ENCODE measurements around the gene SNX4.
"Not testable (repeated sequence)": the region's sequence is repeated elsewhere in the genome, so short reads cannot be mapped to it uniquely, and the experiment has no call there.

Gene SNX4

DNA sequence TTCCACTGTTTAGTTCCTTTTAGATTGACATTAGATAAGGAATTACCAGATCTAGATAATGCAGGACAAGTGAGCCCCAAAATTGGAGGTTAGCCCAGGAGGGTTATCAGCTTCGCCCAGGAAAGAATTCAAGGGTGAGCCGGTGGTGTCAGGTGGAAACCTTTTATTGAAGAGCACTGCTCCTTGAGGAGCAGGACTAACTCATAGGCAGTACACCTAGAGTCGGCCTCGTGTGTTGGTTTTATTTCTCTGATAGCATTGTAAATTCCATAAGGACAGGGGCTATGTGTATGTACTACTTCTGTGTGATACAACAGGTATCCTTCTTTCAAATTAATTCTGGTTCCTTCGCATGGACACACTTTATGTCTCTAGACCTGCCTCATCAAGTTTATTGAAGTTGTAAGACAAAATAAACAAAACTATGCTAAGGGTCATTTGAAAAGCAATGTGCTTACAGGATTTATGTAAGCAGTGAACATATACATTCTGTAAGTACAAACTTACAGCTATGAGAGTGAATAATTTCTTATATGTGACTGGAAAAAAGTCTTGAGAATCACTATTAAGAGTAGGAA, 57.2 kb downstream of the SNX4 start:
- DNase-seq (ENCODE audit: low spot score) = no peak

DNA sequence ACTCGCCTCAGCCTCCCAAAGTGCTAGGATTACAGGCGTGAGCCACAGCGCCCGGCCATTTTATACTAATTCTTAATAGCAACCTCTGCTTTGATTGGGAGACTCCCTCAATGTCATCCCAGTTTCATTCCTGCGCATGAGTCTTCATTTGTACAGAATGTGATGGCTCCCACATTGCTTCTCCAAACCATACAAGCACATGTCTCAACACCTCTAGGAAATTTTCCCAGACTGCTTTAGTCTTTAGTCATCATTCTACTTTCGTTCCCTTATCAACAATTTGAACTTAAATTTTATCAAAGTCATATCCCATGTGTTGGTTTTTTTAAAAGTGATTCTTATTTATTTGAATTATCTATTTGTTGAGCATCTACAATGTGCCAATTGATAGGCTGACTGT, 58.1 kb downstream of the SNX4 start:
- no peak for DNase-seq (ENCODE audit: low spot score)

DNA sequence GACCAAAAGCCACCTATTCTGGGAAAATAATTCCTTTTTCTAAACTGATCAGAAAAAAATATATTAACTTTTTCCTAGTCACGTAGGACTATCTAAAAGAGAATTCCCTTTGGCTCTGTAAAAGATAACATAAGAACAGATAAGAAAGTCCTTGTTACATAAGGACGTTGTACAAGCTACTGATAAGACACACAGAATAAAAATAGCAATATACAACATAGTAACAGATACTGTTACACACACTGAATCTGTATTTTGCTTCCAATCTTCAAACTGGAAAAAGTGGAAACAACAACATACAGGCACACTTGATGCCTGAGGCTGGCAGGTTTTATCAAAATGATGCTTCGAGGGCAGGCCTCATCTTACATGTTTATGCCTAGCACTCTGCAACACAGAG, 59.8 kb downstream of the SNX4 start:
- no peak for DNase-seq (ENCODE audit: low spot score)

DNA sequence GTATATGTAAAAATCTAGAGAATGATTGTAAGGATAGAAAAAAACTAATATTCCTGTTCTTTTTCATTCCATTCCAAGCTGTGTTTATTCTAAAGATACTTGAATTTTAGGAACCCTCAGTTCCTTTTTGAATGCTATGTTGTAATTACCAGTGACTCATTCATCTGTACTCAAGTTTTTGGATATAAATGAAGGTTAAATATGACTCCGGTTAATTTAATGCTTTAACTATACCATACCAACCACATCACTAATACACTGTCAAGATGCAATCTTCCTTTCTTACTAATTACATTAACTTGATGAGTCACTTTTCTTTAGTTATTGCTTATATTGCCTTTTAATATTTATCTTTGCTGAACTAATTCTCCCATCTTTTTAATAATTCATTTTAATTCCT, 76.1 kb downstream of the SNX4 start:
- no peak for DNase-seq (ENCODE audit: low spot score)

DNA sequence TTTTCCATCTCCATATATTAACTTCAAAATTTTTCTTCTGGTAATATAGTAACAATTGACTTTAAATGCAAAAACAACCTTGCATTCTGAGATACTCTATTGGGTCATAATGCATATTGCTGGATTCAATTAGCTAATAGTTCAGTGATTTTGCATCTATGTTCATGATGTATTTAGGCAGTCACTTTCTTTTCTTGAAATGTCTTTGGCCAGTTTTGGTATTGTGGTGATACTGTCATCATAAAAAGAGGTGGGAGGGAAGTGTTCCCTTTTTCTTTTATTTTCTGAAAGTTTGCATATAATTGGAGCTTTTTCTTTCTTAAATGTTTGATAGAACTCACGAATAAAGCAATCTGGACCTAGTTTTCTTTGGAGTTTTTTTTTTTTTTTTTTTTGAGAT, 77.5 kb downstream of the SNX4 start:
- DNase-seq (ENCODE audit: low spot score) = no peak

DNA sequence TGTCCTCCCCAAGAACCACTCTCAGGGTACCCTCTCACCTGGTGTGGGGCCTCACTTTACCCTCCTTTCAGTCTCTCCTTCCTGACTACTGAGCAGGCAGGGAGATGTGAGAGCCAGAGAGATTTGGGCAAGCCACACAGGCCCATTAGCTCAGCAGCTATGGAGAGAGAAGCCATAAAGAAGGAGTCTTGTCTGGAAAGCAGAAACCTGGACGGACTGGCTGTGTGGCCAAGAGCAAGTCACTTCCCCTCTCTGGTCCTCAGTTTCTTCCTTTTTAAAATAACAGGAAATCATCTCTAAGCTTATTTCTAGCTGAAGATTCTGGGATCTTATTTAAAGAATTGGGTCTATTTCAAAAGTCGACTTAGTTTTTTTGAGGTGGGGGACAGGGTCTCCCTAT, 79.0 kb downstream of the SNX4 start:
- DNase-seq (ENCODE audit: low spot score) = no peak

DNA sequence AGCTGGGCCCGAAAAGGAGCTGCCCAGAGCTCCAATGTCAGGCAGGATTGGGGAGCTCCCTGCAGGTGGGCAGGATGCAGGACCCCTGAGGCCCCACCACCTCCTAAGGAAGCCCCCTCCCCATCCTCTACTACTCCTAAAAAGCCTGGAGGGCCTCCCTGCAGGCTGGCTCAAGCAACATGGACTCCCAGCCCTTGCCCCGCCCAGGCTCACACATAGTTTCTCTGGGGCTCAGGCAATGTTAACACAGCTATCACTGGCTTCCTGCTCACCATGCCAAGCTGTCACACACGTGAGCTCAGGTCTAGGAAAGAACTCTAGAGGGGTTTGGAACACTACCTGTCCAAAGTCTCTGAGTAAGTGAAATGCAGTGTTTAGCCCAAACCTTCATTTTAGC, 79.4 kb downstream of the SNX4 start:
- no peak for DNase-seq (ENCODE audit: low spot score)

DNA sequence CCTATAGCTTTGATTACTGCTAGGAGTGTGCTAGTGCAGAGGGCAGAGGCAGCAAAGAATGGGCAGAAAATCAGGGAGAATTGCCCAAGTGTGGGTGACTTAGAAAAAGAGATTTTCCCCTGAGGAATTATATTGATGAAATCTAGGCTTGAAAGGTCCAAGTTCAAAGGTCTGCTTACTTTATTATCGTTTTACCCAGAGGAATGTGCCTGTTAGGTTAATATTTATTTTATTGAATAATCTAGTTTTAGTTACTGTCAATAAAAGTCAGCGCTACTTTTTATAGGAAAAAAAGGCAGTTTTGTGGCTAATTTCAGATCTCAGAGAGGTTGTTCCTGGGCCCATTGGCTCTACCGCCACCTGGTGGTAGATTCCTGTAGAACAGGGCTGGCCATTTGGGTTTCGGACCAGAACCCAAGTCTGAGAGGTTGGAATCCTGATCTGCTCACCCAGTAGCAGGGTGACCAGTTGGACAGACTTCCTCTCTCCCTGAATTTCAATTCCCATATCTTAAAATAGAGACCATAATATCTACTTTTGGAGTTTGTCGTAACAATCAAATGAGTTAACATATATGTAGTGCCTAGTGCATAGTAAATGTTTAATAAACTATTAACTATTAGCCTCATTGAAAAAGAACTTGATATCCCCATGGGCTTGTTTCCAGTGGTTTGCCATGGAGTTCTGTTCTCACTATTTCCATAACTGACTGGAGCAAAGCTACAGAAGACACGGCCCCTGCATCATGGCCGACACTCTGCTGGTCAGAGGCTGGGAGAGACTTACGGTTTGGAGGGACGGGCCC, 82.2 kb downstream of the SNX4 start:
- peak; percentile 29 for DNase-seq (ENCODE audit: low spot score)

DNA sequence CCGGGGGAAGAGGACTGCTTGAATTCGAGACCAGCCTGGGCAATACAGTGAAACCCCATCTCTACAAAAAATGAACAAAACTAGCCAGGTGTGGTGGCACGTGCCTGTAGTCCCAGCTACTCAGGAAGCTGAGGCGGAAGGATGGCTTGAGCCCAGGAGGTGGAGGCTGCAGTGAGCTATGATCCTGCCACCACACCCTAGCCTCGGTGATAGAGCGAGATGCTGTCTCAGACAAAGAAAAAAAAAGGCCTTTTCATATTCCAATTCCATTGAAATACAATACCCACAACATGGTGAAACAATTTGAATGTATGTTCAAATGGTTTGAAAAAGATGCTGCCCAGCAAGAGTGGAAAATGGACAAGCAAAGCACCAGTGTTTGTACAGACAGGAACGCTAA, 83.1 kb downstream of the SNX4 start:
- no peak for DNase-seq (ENCODE audit: low spot score)

DNA sequence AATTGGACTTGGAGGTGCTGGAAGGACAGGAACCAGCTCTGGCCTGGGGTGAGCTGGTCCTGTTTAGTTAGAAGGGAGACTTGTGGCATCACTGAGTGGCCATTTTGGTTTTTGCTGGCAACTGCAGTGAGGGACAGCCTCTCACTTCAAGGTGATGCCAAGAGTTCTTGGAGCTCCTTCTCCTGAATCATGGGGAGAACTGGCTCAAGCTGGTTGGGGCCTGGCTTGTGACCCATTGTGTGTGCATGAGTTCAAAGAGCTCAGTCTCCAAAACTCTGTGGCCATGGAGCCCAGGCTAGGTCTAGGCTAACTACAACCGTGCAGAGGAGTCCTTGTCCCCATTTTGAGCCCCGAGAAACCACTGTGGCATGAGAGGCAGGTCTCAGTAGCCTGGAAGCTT, 84.8 kb downstream of the SNX4 start:
- DNase-seq (ENCODE audit: low spot score) = no peak

DNA sequence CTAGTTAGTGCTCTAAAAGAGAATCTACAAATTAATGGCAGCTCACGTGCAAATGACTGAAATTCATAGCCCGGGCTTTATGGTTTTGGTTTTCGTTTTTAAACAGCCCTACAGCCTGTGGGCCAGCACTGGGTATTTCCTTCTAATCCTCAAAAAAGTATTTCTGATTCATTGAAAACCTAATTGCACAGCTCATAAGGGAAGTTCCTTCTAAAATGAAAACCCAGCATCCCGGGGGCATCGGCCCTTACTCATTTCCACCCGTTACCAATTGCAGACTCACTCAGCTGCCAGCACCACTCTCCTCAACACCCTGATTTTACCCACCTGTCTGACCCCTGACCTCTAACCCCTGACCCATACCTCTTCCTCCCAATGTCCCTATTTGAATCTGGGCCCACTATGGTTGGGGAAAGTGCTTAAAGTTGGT, 85.4 kb downstream of the SNX4 start:
- DNase-seq (ENCODE audit: low spot score) = no peak

DNA sequence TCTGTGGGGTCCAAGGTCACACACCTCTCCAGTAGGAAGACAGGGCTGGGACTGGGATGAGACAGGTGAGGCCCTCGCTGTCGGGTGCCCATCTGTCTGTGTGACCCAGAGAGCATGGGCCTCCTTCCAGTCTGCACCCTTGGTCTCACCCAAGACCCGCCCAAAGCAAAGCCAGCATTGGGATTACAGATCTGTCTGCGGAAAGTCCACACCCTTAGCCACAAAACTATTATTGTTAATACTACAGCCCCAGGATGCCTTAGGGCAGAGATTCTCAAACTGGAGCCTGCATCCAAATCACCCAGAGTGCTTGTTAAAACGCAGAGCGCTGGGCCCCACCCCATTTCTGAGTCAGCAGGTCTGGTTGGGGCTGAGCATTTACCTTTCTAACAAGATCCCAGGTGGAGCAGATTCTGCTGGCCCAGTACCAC, 86.4 kb downstream of the SNX4 start:
- no peak for DNase-seq (ENCODE audit: low spot score)

DNA sequence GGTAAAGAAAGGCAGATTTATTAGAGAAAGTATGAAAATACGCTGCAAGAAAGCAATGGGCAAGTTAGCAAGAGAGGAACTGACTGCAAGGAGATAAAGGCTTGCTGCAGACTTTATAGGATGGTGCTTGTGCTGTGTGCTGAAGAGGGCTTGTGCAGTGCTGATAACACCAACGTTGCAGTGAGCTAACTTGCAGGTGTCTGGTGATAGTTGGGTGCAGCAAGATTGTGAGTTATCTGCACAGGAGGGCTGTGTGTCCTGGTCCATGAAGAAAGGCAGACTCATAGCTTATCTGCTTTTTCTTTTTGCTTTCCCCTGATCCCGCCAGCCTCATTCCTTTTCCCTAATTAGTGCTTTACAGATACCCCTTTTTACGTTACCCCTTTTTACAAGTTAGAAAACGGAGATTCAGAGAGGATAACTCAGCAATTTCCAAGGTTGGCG, 86.9 kb downstream of the SNX4 start:
- no peak for DNase-seq (ENCODE audit: low spot score)

DNA sequence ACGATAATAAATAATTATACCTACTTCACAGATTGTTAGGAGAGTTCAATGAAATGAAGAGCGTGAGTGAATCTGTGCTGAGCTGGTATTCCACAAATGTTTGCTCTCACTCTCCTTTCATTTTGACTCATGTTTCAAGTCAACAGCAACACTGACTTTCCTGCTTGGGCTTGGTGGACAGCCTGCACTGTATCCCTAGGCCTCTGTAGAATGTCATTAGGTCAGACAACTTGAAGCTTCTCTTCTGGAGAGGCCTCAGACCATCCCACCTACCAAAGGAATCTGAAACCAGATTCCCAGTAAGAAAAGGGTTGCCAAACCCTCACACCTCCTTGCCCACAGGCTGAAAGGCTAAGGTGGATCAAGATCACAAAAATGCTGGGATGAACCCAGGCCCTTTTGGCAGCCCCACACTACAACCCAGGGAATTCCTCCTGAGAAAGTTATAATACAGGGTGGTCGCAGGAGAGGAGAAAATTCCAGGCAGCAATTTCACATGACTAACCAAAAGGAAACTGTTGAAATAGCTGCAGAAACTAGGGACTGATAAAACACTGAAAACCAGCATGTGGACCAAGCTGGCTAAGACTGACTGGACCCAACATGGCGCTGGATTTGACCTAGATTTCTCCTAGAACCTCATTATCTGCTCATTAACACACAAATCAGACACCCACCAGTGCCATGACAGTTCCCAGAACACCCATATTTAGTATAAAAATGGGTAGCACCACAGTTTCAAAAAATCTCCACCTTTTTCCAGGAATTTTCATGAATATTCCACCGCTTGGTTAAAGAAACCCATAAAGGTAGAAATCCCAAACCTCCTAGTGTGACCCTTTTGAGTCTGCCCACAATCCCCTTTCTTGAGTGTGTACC, 87.9 kb downstream of the SNX4 start:
- DNase-seq (ENCODE audit: low spot score) = no peak

DNA sequence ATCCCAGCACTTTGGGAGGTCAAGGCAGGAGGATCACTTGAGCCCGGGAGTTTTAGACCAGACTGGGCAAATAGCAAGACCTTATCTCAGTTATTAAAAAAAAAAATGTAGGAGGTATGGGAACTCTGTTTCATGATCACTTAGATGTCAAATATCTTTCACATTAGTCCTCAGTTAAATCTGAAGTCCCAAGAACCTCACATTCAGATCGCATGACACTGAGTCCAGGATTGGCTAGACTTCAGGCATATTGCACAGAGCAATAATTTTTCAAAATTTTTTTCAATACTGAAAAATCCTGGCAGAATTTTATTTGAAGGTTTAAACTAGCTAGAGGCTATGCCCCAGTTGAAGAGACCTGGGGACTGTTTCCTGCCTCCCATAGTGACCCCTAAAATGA, 88.6 kb downstream of the SNX4 start:
- no peak for DNase-seq (ENCODE audit: low spot score)

DNA sequence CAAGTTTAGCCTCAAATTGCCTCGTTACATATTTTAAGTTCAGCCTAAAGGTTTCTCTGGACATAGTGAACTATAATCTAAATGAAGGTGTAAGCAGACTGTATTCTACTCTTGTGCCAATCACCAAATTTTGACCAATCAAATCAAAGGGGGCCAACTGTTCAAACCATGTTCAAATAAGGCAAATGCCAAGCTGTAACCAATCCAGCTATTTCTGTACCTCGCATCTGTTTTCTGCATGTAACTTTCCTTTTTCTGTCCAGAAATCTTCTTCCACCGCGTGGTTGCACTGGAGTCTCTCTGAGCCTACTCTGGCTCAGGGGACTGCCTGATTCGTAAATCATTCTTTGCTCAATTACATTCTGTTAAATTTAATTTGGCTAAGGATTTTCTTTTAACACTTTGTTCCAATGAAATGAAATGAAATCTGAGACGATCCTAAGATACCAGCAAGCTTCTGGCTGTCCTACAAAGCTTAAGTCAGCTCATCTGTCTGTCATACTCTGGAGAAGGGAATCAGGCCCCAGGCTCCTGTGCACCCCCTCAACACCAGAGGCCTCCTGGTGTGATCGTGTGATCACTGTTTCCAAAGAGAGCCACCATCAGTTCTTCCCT, 91.7 kb downstream of the SNX4 start:
- DNase-seq (ENCODE audit: low spot score) = peak; percentile 85

DNA sequence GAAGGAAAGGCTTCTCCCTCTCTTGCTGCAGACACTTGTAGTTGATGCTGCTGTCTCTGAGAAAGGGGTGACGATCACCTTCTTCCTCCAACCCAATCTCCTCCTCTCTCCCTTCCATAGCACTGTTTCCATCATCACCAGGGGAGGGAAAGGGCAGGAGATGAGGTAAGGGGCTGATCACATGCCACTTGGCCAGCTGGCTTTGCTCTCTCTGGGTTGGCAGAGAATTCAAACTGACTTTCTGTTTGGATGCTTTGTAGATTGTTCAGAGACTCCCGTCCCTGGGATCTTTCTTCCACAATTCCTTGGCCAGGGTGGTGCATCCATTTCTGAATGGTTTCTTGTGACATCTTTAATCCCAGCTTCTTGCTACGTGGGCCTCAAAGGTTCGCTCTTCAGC, 101.7 kb downstream of the SNX4 start:
- no peak for DNase-seq (ENCODE audit: low spot score)

DNA sequence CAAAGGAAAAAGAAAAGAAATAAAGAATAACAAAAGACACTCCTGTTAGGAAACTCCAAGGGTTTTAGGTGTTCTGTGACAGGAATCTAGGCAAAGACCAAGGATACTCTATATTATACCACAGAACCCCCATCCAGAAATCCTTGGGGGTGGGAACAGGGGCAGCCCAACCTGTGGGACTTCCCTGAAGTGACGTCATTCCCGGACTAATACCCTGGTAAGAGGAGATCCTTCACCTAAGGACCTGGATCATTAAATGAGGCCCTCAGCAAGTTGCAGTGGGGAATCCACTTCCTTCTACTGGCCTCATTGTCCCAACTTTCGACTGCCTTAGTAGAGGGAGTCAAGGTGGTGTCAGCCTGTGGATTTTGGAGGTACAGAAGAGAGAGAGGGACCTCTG, 103.8 kb downstream of the SNX4 start:
- no peak for DNase-seq (ENCODE audit: low spot score)

DNA sequence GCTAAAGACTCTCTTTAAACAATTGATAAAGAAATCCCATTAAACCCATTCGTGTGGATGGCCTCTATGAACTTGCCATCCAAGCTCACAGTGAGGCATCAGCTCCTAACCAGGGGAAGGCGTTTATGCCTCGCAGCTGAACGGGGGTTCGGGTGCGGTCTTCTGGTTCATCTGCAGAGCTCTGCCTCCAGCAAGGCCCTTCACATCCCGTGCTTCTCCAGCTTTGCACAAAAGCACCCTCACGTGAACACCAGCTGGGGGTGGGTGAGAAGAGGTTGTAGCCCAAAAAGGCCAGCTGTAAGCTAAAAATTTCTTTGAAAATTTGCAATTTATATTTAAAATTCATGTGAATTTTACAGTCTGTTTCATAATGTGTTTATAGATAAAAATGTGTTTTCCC, 105.3 kb downstream of the SNX4 start:
- no peak for DNase-seq (ENCODE audit: low spot score)

DNA sequence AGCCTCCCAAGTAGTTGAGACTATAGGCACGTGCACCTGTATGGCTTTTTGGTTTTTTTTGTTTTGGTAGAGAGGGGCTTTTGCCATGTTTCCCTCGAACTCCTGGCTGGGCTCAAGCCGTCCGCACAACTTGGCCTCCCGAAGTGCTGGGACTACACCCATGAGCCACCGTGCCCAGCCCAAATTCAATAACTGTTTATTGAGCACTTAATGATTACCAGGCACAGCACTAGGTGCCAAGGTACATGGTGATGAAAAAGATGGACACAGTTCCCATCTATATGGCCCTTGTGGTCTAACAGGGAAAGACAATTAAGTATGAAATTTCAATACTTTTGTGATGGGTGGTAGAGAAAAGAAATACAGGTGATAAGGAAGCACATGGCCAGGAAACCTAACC, 109.1 kb downstream of the SNX4 start:
- no peak for DNase-seq (ENCODE audit: low spot score)

DNA sequence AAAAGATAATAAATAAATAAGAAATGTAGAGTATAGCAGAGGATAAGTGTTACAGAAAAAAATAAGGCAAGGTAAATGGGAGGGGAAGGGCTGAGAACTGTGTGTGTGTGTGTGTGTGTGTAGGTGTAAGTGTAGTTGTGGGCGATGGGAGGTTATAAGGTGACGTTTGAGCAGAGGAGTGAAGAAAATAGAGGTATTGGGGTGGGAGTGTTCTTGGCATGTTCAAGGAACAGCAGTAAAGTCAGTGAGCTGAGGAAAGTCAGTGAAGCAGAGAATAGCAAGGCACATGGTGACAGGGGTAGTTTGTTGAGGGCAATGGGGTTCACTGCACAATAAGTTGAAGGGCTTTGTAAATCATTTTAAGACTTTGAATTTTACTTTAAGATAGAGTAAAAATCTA, 113.9 kb downstream of the SNX4 start:
- DNase-seq (ENCODE audit: low spot score) = no peak

DNA sequence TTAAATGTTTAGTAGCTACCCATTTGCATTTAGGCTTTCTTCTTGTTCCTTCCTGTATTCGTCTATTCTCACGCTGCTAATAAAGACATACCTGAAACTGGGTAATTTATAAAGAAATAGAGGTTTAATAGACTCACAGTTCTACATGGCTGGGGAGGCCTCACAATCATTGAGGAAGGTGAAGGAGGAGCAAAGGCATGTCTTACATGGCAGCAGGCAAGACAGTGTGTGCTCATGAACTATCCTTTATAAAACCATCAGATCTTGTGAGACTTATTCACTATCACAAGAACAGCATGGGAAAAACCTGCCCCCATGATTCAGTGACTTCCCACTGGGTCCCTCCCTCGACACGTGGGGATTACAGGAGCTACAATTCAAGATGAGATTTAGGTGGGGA, 114.5 kb downstream of the SNX4 start:
- DNase-seq (ENCODE audit: low spot score) = not testable (repeated sequence)

All from SK-N-DZ (cell line).